Hematopoietic multipotent progenitor cell treated with erythropoietin and hydrocortisone succinate and interleukin-3 and kit ligand, for 17 days (in vitro differentiated cells): ENCODE results near the gene FUT3.
"Not testable (repeated sequence)": the region's sequence is repeated elsewhere in the genome, so short reads cannot be mapped to it uniquely, and the experiment has no call there.

Experiments
- DNase-seq: peaks from one replicate; pipeline ENCODE4 v3.0.0-alpha.2; 2015; ENCODE audit warnings: low spot score

The FUT3 gene

GRCh38 chr19:5847846-5848245 is 3.4 kb downstream of the FUT3 start:
- not testable (repeated sequence) for DNase-seq

- DNase-seq, result no peak
Measured at GRCh38 chr19:5844456-5845433, 6.5 kb downstream of the FUT3 start.

- DNase-seq, result no peak
Measured at GRCh38 chr19:5843295-5843927, 7.8 kb downstream of the FUT3 start.

DNA sequence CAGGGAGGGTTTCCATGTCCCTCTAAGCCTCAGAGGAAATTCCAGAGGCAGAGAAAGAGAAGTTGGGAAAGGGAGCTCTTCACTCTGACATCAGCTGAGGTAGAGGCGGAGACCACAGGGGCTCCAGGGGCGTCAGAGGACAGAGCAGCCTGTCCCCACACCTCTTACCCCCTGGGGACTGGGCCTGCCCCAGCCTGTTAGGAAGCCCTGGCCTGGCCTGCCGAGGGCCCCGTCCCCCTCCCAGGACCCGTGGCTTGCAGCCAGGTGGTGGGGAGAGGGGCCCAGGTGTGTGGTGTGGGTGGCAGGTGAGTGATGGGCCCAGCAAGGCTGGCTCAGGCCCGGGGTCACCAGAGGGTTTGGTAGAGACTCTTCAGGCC is 9.5 kb downstream of the FUT3 start:
- not testable (repeated sequence) for DNase-seq

- no peak for DNase-seq
Measured at GRCh38 chr19:5839065-5840017, 11.9 kb downstream of the FUT3 start, which contains the start of gene FUT6. FUT6 (minus strand) TSS chr19:5839702; CDS start chr19:5832567, 7,135 bp downstream.

GRCh38 chr19:5838353-5839064 is 12.7 kb downstream of the FUT3 start:
- no peak for DNase-seq

GRCh38 chr19:5837761-5838352 is 13.4 kb downstream of the FUT3 start:
- no peak for DNase-seq

- no peak for DNase-seq
Measured at GRCh38 chr19:5832527-5833216, 18.6 kb downstream of the FUT3 start.

DNA sequence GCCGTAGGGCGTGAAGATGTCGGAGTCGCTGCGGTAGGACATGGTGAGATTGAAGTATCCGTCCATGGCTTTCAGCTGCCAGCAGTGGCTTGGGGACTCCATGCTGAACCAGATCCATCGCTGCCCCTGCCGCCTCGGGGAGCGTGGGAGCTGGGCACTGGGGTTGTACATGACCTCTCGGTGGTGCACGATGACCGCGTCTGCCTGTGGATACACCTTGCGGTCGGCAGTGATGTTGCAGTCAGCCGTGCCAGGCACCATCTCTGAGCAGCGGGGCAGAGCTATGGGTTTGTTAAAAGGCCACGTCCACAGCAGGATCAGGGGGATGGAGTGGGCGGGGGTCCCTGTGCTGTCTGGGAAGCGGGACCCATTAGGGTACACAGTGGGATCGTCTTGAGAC is 19.2 kb downstream of the FUT3 start:
- no peak for DNase-seq

- DNase-seq, result no peak
Measured at GRCh38 chr19:5831159-5831558, 20.1 kb downstream of the FUT3 start.

DNA sequence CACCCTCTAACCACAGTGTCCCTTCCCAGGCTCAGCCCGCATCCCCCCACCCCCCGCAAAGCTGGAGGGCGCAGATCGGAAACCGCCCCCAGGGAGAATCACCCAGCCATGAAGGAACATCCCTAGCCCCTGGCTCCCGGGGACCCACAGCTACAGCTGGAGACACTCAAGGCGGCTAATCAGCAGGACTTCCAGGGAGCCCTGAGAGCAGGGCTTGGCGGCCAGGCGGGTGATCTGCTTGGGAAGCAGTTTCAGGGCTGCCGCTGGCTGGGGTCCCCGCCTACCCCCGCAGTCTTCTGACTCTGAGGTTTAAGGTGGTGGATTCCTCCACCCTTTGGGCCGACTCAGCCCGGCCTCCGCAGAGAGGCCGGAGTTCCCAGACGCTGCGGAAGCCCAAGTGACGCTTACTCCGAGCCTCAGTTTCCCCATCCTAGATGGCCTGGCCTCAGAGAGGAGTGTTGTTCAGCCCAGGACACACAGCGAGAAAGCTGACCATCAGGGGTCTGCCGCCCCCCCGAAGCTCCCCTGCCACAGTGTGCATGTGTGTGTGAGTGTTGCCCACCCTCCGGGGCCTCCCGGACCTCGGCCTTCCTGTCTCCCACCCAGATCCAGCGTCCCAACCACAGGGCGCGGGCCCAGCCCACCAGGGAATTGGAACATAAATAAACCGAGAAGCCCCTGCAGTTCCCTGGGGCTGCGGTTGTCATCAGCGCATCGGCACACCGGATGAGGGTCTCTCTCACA is 21.5 kb downstream of the FUT3 start:
- no peak for DNase-seq

GRCh38 chr19:5828661-5829566 is 22.3 kb downstream of the FUT3 start:
- DNase-seq, result no peak

DNA sequence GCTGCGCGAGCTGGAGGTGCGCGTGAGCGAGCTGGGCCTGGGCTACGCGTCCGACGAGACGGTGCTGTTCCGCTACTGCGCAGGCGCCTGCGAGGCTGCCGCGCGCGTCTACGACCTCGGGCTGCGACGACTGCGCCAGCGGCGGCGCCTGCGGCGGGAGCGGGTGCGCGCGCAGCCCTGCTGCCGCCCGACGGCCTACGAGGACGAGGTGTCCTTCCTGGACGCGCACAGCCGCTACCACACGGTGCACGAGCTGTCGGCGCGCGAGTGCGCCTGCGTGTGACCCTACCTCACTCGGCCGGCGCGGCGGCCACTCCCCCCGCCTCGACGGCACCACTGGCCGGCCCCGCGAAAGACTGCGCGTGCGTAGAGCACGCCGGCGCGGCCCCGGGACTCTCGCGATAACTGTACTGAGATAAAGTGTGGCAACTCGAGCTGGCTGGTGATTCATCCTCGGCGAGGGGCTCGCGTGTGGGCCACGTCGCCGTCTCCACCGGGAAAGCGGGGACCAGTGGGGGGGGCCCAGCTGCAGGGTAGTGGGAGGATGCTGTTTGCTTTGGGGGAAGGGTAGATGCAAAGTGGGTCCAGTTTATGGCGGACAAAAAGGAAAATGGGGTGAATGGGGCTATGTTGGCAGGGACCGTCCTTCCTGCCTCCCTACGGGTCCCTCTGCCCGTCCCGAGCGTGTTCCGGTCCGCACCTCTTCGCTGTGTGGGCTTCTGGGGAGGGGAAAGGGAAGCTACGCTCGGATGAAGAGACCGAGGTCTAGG is 23.2 kb downstream of the FUT3 start:
- peak; percentile 80 for DNase-seq

DNA sequence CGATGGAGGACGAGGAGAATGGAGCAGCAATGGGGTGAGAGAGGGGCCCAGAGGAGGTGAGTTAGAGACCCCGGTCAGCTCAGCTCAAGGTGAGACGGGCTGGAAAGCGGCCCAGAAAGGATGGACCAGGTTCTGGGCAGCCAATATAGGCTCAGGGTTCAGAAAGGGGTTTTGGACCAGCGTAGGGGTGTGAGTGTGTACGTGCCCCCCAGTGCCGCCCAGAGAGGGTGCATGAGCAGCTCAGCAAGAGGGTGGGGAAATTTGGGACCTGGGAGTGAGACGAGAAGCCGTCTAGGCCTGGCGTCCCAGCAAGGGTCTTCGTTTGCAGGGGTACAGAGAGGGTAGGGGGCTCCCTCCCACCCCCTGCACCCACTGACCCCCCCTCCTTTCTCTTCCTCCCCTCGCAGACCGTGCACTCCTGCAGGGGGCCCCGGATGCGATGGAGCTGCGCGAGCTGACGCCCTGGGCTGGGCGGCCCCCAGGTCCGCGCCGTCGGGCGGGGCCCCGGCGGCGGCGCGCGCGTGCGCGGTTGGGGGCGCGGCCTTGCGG is 23.8 kb downstream of the FUT3 start:
- DNase-seq, result no peak

GRCh38 chr19:5826531-5827341 is 24.5 kb downstream of the FUT3 start:
- peak; percentile 17 for DNase-seq

GRCh38 chr19:5825178-5825577 is 26.1 kb downstream of the FUT3 start:
- no peak for DNase-seq

DNA sequence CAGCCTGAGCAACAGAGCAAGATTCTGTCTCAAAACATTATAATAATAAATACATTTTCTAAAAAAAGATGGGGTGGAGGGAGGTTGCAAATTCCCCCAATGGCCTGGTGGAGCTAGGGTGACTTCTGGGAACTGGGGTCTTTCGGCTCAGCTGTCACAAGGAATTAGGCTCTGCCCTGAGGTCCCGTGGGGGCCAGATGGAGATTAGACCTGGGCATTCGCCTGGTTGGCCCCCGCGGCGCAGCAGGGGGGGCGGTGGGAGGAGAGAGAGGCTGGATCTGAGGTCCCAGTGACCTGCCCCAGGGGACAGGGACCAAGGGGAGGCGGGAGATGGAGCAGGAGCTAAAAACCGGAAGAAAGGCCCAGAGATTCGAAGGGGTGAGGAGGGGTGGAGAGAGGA is 26.5 kb downstream of the FUT3 start:
- DNase-seq, result no peak
